Esophagus muscularis mucosa (tissue), 4 donors: Measurements from ENCODE around the gene GINS2. TPM values are rescaled to one million over a fixed set of nuclear protein-coding genes. Genes with fewer than 3 reads are reported as not detected.
A peak's percentile ranks its signal among the peaks of the same experiment; 100 is the strongest.

ENCODE experiments used
- DNase-seq: peaks from one replicate; pipeline ENCODE4 v3.0.0-alpha.2; 2017; ENCODE audit errors: extremely low spot score
- H3K27ac ChIP-seq, 4 donors: fragments of 200-600 bp; sonication (generic); replicated peaks in 1 of 4; 1 replicate in 3 of 4; 2 replicates in 1 of 4; pipeline ENCODE4 v1.5.1; 2016 to 2019; ENCODE audit warnings: mild to moderate bottlenecking in 1 of 4
- H3K27me3 ChIP-seq, 4 donors: fragments of 200-600 bp; sonication (generic); one replicate each; pipeline versions ENCODE4 v1.5.1 to v1.6.0; 2016 to 2019
- H3K36me3 ChIP-seq, 4 donors: fragments of 200-600 bp; sonication (generic); one replicate each; pipeline ENCODE4 v1.5.1; 2016 to 2019
- H3K4me1 ChIP-seq, 4 donors: fragments of 200-600 bp; sonication (generic); one replicate each; pipeline ENCODE4 v1.5.1; 2016 to 2019
- H3K4me3 ChIP-seq, 4 donors: fragments of 200-600 bp; sonication (generic); 1 replicate in 2 of 4; 2 replicates in 2 of 4; pipeline ENCODE4 v1.5.1; 2016 to 2019; ENCODE audit warnings: mild to moderate bottlenecking in 4 of 4, moderate library complexity in 1 of 4
- H3K9me3 ChIP-seq, 4 donors: fragments of 200-600 bp; sonication (generic); 1 replicate in 3 of 4; 2 replicates in 1 of 4; pipeline ENCODE4 v1.5.1; 2016 to 2019
- EP300 ChIP-seq: sonication (generic); formaldehyde crosslinking; IDR thresholded peaks from one replicate; pipeline ENCODE4 v1.6.1; 2017; ENCODE audit warnings: antibody characterized with exemption
- POLR2A ChIP-seq: fragments of 450-650 bp; IDR thresholded peaks from one replicate; pipeline ENCODE4 v1.6.1; 2017; ENCODE audit warnings: antibody characterized with exemption, moderate library complexity, mild to moderate bottlenecking, low read depth
- POLR2AphosphoS5 ChIP-seq, 2 donors: sonication (generic); formaldehyde crosslinking; IDR thresholded peaks; one replicate each; pipeline ENCODE4 v1.6.1; 2017; ENCODE audit warnings: antibody characterized with exemption in 2 of 2
- WGBS: methylation state at CpG from one replicate; pipeline ENCODE4 v1.1.5; 2018; 5-methylcytosine and 5-hydroxymethylcytosine counted together
- intact Hi-C: fragments of 100-400 bp; cut with DNase I; formaldehyde crosslinking; loops from one replicate; pipeline ENCODE4 v1.15.1; 2023
- total RNA-seq, 4 donors: library from RNA; depleted of rRNA; stranded (reverse); fragments of >200 nt; gene quantifications; one replicate each; pipeline versions ENCODE4 v1.1.0 to v1.2.1, GENCODE V29; 2016
- TF ChIP-seq, protein P1 (sequence below), 3 experiments: fragments of 200-600 bp in 2 of 3; fragments of 450-650 bp in 1 of 3; sonication (generic) in 2 of 3; IDR thresholded peaks; one replicate each; pipeline ENCODE4 v1.5.1; 2017 to 2019; ENCODE audit warnings: antibody characterized with exemption in 3 of 3, mild to moderate bottlenecking in 2 of 3, moderate library complexity in 1 of 3

The GINS2 gene
- total RNA-seq, 4 donors from 2014 or later, result 0.17 to 0.84 TPM; not detected in 2

DNA sequence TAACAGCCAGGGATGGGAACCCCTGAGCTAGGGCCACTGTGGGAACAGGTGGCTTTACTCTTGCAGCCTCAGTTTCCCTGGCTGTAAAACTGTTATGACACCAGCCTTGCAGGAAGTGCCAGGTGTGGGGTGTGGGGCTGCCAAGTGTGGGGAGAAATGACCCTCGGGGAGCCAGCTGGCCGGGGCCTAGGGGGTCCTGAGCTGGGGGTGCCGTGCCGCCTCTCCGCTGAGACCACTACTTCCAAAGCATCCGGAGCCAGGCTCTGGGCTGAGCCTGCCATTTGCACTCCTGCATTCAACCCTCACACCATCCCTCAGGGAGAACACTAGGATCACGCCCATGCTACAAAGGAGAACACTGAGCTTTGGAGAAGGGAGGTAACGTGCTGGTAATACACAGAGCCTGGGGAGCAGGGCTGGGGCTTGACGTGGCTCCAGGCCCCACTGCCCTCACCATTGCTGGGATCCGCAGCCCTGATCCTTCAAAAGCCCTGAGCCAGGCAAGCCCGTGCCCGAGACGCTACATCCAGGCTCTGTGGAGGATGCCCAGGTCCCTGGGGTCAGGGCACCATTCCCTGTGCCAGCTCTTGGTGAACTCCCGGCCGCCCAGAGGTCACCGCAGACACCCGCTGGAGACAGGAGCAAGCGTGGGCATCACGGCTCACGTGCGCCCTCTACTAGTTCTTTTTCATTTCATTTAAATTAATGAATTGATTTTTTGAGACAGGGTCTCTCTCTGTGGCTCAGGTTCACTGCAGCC, 28.8 kb upstream of the GINS2 start:
- H3K27me3 ChIP-seq, result peaks cover 0 to 9% (median 0%) of the 10 kb centered on the region in 4 donors
- no peak overlapping the region for H3K4me3 ChIP-seq
- intact Hi-C loops, result loop anchor here (1.0 to 10.0 kb wide), 3 partner anchors 58 to 443 kb away; no protein-coding TSS in a partner anchor
- no peak for TF ChIP-seq POLR2A
- TF ChIP-seq, protein P1, sequence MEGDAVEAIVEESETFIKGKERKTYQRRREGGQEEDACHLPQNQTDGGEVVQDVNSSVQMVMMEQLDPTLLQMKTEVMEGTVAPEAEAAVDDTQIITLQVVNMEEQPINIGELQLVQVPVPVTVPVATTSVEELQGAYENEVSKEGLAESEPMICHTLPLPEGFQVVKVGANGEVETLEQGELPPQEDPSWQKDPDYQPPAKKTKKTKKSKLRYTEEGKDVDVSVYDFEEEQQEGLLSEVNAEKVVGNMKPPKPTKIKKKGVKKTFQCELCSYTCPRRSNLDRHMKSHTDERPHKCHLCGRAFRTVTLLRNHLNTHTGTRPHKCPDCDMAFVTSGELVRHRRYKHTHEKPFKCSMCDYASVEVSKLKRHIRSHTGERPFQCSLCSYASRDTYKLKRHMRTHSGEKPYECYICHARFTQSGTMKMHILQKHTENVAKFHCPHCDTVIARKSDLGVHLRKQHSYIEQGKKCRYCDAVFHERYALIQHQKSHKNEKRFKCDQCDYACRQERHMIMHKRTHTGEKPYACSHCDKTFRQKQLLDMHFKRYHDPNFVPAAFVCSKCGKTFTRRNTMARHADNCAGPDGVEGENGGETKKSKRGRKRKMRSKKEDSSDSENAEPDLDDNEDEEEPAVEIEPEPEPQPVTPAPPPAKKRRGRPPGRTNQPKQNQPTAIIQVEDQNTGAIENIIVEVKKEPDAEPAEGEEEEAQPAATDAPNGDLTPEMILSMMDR (IDR thresholded peaks at IDR 0.05), result peak; percentile 68 to 71 (median 69)
- H3K9me3 ChIP-seq, result peaks cover 0 to 1% (median 0%) of the 10 kb centered on the region in 4 donors
- no peak overlapping the region for H3K27ac ChIP-seq
- DNase-seq, result no peak
- H3K4me1 ChIP-seq, result peaks cover 13 to 29% (median 23%) of the 10 kb centered on the region in 4 donors
- no peaks in the 10 kb centered on the region for H3K36me3 ChIP-seq
- WGBS, result 22% methylated on average over 12 of the region's 21 CpGs

DNA sequence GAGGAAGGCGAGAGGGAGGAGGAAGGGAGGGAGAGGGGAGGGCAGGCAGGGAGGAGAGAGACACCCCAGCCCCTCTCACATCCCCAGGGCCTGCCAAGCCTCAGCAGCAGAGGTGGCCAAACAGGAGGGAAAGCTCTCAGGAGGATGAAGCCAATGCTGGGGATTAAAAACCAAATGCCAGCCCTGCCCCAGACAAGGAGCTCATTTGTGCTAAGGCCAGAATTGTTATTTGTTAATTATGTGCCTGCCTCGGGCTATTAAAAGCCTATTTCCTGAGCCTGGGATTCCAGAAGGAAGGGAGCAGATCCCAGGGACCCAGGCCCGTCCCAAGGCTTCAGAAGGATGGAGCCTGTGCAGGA, 27.9 kb upstream of the GINS2 start:
- H3K4me1 ChIP-seq, result peaks cover 13 to 29% (median 23%) of the 10 kb centered on the region in 4 donors
- peaks cover 0 to 10% (median 3%) of the 10 kb centered on the region in 4 donors for H3K9me3 ChIP-seq
- DNase-seq, result no peak
- no peak overlapping the region for H3K27ac ChIP-seq
- WGBS, result 67% methylated on average over 1 of the region's 3 CpGs
- intact Hi-C loops, result loop anchor here (1.0 to 10.0 kb wide), 3 partner anchors 57 to 442 kb away; no protein-coding TSS in a partner anchor
- no peak for TF ChIP-seq EP300
- no peak for TF ChIP-seq POLR2AphosphoS5 (IDR thresholded peaks at IDR 0.05)
- no peak for TF ChIP-seq POLR2A
- TF ChIP-seq, protein P1 (IDR thresholded peaks at IDR 0.05), result no peak
- H3K27me3 ChIP-seq, result peaks cover 0 to 9% (median 0%) of the 10 kb centered on the region in 4 donors
- H3K36me3 ChIP-seq, result no peaks in the 10 kb centered on the region
- no peak overlapping the region for H3K4me3 ChIP-seq

DNA sequence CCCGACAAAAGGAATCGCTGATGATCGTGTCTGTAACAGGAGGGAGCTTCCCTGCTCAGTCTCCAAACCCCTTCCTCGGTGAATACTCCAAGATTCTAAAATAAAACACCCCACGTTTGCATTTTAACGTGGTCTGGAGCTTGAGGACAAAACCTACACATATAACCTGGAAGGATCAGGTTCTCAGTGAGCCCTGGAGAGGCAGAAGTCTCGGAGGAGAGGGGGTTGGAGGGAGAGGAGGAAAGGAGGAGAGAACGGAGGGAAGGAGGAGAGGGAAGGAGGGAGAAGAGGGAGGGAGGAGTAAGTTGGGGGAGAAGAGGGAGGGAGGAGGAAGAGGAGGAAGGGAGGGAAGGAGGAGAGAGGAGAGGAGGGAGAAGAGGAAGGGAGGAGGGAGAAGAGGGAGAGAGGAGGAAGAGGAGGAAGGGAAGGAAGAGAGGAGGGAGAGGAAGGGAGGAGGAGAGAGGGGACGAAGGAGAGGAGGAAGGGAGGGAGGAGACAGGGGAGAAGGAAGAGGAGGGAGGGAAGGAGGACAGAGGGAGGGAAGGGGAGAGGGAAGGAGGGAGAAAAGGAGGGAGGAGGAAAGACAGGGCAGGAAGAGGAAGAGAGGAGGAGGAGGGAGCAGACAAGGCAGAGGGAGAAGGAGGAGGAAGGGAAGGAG, 27.4 kb upstream of the GINS2 start:
- Histone ChIP-seq H3K4me3 (no peak overlapping the region), H3K36me3 (no peaks in the 10 kb centered on the region), H3K27ac (no peak overlapping the region), H3K27me3 (peaks cover 0 to 9% (median 0%) of the 10 kb centered on the region in 4 donors), H3K4me1 (peaks cover 13 to 29% (median 23%) of the 10 kb centered on the region in 4 donors), H3K9me3 (peaks cover 0 to 11% (median 3%) of the 10 kb centered on the region in 4 donors)
- intact Hi-C loops, result loop anchor here (10.0 kb wide), 2 partner anchors 411 to 441 kb away; no protein-coding TSS in a partner anchor
- TF ChIP-seq, protein P1 (IDR thresholded peaks at IDR 0.05), result no peak
- TF ChIP-seq EP300 (no peak), POLR2A (no peak), POLR2AphosphoS5 (IDR thresholded peaks at IDR 0.05) (no peak)
- WGBS, result 62% methylated on average over 9 of the region's 9 CpGs
- DNase-seq, result no peak

DNA sequence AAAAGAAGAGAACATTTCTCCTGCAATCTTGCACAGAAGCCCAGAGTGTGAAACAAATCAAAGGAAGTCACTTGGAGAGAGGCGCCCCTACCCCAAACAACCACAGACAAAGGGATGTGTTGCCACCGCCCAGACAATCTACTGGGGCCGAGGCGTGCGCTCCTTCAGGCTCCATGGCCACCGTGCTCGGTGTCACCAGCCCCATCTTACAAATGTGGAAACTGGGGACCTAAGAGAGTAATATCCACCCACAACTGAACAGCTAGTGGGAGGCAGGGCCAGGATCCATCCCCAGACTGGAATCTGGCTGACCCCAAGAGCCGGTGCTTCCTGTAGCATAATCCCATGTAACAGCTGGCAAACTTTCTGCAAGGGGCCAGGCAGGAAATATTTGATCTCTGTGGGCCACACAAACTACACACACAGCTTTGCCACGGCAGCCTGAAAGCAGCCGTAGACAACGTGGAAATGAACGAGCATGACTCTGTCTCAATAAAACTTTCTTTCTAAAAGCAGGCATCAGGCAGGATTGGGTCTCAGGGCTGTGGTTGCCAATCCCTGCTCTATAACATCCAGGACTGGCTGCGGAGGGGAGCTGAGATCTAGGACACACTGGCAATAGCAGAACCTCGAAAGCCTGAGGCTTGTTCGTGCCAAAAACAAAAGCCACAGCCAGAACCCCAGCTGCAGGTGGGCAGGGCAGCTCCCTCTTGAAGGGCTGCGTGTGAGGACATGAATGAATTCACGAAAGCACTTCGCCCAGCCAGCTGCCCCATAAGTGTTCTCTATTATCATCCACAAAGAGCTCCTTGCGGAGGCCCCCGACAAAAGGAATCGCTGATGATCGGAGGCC, 26.6 kb upstream of the GINS2 start:
- intact Hi-C loops, result loop anchor here (10.0 kb wide), 2 partner anchors 411 to 441 kb away; no protein-coding TSS in a partner anchor
- Histone ChIP-seq H3K4me3 (no peak overlapping the region), H3K4me1 (peaks cover 13 to 29% (median 23%) of the 10 kb centered on the region in 4 donors), H3K27me3 (peaks cover 0 to 9% (median 0%) of the 10 kb centered on the region in 4 donors), H3K27ac (no peak overlapping the region), H3K36me3 (no peaks in the 10 kb centered on the region), H3K9me3 (peaks cover 0 to 11% (median 3%) of the 10 kb centered on the region in 4 donors)
- no peak for TF ChIP-seq POLR2A
- 69% methylated on average over 22 of the region's 22 CpGs for WGBS
- DNase-seq, result no peak
